ENCODE measurements around the gene USF3.

GRCh38 chr3:113741620-113742019 is 45.2 kb upstream of the USF3 start:
- TF ChIP-seq CTCF (IDR thresholded peaks at IDR 0.05): no peak
- no peak for TF ChIP-seq POLR2A (IDR thresholded peaks at IDR 0.05)
- TF ChIP-seq POLR2AphosphoS5 (IDR thresholded peaks at IDR 0.05): no peak
- TF ChIP-seq EP300 (IDR thresholded peaks at IDR 0.05): no peak
